Smooth muscle cell (in vitro differentiated cells): ENCODE measurements around the gene MMS19. TPM values are rescaled to one million over a fixed set of nuclear protein-coding genes. Genes with fewer than 3 reads are reported as not detected.
"Not testable (repeated sequence)": the region's sequence is repeated elsewhere in the genome, so short reads cannot be mapped to it uniquely, and the experiment has no call there.

ENCODE experiments used
- DNase-seq: peaks from one replicate; lab custom pipeline; 2025; ENCODE audit not compliant: unreplicated experiment; lab: John Stamatoyannopoulos, UW
- H2AFZ ChIP-seq: fragments of 200-600 bp; sonication (generic); 2 replicates; pipeline ENCODE4 v1.6.0; 2016; ENCODE audit warnings: antibody characterized with exemption, low read depth, mild to moderate bottlenecking
- H3F3A ChIP-seq: fragments of 200-600 bp; sonication (generic); 2 replicates; pipeline ENCODE4 v1.6.0; 2017; ENCODE audit warnings: antibody characterized with exemption, low read depth
- H3K27ac ChIP-seq: fragments of 200-600 bp; sonication (generic); 2 replicates; pipeline ENCODE4 v1.5.1; 2016; ENCODE audit warnings: low read depth, mild to moderate bottlenecking
- H3K27me3 ChIP-seq: fragments of 200-600 bp; sonication (generic); 2 replicates; pipeline ENCODE4 v1.6.1; 2016; ENCODE audit warnings: low read depth, mild to moderate bottlenecking
- H3K36me3 ChIP-seq: fragments of 200-600 bp; sonication (generic); 2 replicates; pipeline ENCODE4 v1.5.1; 2016; ENCODE audit warnings: low read depth
- H3K4me1 ChIP-seq: fragments of 200-600 bp; sonication (generic); 2 replicates; pipeline ENCODE4 v1.5.1; 2016; ENCODE audit warnings: low read depth
- H3K4me2 ChIP-seq: fragments of 200-600 bp; sonication (generic); 2 replicates; pipeline ENCODE4 v1.6.0; 2016; ENCODE audit warnings: mild to moderate bottlenecking
- H3K4me3 ChIP-seq: fragments of 200-600 bp; sonication (generic); 2 replicates; pipeline ENCODE4 v1.5.1; 2016; ENCODE audit warnings: mild to moderate bottlenecking
- H3K79me2 ChIP-seq: fragments of 200-600 bp; sonication (generic); 2 replicates; pipeline ENCODE4 v1.6.0; 2016; ENCODE audit warnings: low read depth, mild to moderate bottlenecking
- H3K9ac ChIP-seq: fragments of 200-600 bp; sonication (generic); 2 replicates; pipeline ENCODE4 v1.6.0; 2016; ENCODE audit warnings: low read depth
- H3K9me3 ChIP-seq: fragments of 200-600 bp; sonication (generic); replicated peaks from 2 replicates; pipeline ENCODE4 v1.5.1; 2016; ENCODE audit warnings: low read depth
- H4K20me1 ChIP-seq: fragments of 200-600 bp; sonication (generic); 2 replicates; pipeline ENCODE4 v1.6.0; 2016; ENCODE audit warnings: low read depth
- WGBS: methylation state at CpG from one replicate; pipeline ENCODE4 v1.1.7; 2016; ENCODE audit warnings: low lambda C conversion rate; 5-methylcytosine and 5-hydroxymethylcytosine counted together
- polyA plus RNA-seq: library from polyadenylated mRNA; unstranded; fragments of >200 nt; fragmentation: Nextera tagmentation; extraction: Ambion mirVana; gene quantifications from 2 replicates; pipeline ENCODE4 v1.2.1, GENCODE V29; 2016
- total RNA-seq: library from RNA; depleted of rRNA; stranded (reverse); fragments of >200 nt; gene quantifications from 2 replicates; pipeline ENCODE4 v1.2.3, GENCODE V29; 2014
- TF ChIP-seq, protein P1 (sequence below): fragments of 200-600 bp; sonication (generic); IDR thresholded peaks from 2 replicates; pipeline ENCODE4 v1.5.1; 2017; ENCODE audit warnings: borderline replicate concordance, mild to moderate bottlenecking, antibody characterized with exemption; ENCODE audit not compliant: insufficient read depth, poor library complexity, severe bottlenecking

The MMS19 gene
- total and polyA plus RNA-seq, 2 experiments from 2014 or later, result 76.8 to 97.9 TPM

DNA sequence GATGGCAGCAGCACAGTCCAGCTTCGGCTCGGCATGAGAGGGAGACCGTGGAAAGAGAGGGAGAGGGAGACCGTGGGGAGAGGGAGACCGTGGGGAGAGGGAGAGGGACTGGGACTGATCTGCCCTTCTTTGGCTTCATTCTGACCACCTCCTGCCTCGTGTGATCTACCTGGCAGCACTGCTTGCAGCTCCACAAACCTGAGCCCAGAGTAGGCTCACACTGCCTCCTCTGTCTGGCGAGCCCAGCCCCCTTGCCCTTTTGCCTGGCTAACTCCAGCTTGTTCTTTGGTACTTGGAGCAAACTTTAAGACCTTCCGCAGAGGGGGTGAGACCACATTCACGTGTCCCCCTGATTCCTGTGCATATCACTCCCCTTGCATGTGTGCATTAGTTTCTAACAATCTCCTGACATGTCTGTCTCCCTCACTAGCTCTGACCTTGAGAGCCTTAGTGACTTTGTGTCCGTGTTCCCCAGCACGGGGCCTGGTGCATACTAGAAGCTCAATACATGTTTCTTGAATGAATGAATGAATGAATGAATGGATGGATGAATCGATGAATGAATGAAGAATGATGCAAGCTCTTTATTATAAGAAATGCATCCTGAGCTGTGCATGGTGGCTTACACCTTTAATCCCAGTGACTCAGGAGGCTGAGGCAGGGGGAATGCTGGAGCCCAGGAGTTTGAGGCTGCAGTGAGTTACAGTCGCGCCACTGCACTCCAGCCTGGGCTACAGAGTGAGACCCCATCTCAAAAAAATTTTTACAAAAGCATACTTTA, 31.7 kb upstream of the MMS19 start:
- Histone ChIP-seq H3K27ac (no peak overlapping the region), H3F3A (peaks cover 3% of the 10 kb centered on the region), H4K20me1 (peaks cover 37% of the 10 kb centered on the region), H3K36me3 (no peaks in the 10 kb centered on the region), H3K79me2 (peaks cover 44% of the 10 kb centered on the region), H3K9ac (no peak overlapping the region), H2AFZ (no peak overlapping the region), H3K4me3 (no peak overlapping the region), H3K9me3 (no peaks in the 10 kb centered on the region), H3K4me1 (no peaks in the 10 kb centered on the region), H3K27me3 (no peaks in the 10 kb centered on the region), H3K4me2 (no peak overlapping the region)
- WGBS, result 94% methylated on average over 10 of the region's 14 CpGs
- TF ChIP-seq, protein P1, sequence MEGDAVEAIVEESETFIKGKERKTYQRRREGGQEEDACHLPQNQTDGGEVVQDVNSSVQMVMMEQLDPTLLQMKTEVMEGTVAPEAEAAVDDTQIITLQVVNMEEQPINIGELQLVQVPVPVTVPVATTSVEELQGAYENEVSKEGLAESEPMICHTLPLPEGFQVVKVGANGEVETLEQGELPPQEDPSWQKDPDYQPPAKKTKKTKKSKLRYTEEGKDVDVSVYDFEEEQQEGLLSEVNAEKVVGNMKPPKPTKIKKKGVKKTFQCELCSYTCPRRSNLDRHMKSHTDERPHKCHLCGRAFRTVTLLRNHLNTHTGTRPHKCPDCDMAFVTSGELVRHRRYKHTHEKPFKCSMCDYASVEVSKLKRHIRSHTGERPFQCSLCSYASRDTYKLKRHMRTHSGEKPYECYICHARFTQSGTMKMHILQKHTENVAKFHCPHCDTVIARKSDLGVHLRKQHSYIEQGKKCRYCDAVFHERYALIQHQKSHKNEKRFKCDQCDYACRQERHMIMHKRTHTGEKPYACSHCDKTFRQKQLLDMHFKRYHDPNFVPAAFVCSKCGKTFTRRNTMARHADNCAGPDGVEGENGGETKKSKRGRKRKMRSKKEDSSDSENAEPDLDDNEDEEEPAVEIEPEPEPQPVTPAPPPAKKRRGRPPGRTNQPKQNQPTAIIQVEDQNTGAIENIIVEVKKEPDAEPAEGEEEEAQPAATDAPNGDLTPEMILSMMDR, result no peak
- DNase-seq, result no peak

DNA sequence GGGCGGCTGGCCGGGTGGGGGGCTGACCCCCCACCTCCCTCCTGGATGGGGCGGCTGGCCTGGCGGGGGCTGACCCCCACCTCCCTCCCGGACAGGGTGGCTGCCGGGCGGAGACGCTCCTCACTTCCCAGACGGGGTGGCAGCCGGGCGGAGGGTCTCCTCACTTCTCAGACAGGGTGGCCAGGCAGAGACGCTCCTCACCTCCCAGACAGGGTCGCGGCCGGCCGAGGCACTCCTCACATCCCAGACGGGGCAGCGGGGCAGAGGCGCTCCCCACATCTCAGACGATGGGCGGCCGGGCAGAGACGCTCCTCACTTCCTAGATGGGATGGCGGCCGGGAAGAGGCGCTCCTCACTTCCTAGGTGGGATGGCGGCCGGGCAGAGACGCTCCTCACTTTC, 30.7 kb upstream of the MMS19 start:
- WGBS, result over 99% methylated on average over 15 of the region's 29 CpGs

DNA sequence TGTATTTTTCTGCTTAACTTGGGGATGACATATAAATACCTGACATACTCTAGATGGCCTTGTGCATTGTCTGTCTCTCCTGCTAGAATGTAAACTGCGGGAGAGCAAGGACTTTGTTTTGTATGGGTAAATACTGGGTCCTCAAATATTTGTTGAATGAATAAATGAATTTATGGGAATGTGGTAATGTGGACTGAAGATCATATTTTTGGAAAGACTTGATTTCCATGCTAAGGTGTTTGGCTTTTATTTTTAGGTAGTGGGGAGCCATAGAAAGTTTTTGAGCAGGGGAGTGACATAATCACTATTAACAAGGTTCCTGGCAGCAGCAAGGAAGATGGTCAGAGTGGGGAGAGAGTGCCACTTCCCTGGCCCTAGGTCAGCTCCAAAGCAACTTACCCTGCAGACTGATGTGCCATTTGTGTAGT, 27.5 kb upstream of the MMS19 start:
- 89% methylated on average over 1 of the region's 1 CpG for WGBS
- no peaks in the 10 kb centered on the region for H3K9me3 ChIP-seq
- H3K27me3 ChIP-seq, result no peaks in the 10 kb centered on the region
- H3K4me1 ChIP-seq, result no peaks in the 10 kb centered on the region
- H3K9ac ChIP-seq, result no peak overlapping the region
- no peaks in the 10 kb centered on the region for H3K36me3 ChIP-seq
- no peak overlapping the region for H3K4me2 ChIP-seq
- no peak overlapping the region for H2AFZ ChIP-seq
- H4K20me1 ChIP-seq, result peaks cover 71% of the 10 kb centered on the region
- peaks cover 62% of the 10 kb centered on the region for H3K79me2 ChIP-seq
- TF ChIP-seq, protein P1, result no peak
- H3K4me3 ChIP-seq, result no peak overlapping the region
- no peak overlapping the region for H3K27ac ChIP-seq
- DNase-seq, result no peak
- H3F3A ChIP-seq, result no peaks in the 10 kb centered on the region

More for the DNA sequence above, 30.7 kb upstream of the MMS19 start:
- H3K79me2 ChIP-seq, result peaks cover 49% of the 10 kb centered on the region
- not testable (repeated sequence) for H3K9ac ChIP-seq, H3K9me3 ChIP-seq, H3K4me3 ChIP-seq, H3K27me3 ChIP-seq, H3K4me2 ChIP-seq, DNase-seq, H2AFZ ChIP-seq, H3K27ac ChIP-seq, H3F3A ChIP-seq, H3K36me3 ChIP-seq, H3K4me1 ChIP-seq
- peaks cover 47% of the 10 kb centered on the region for H4K20me1 ChIP-seq

DNA sequence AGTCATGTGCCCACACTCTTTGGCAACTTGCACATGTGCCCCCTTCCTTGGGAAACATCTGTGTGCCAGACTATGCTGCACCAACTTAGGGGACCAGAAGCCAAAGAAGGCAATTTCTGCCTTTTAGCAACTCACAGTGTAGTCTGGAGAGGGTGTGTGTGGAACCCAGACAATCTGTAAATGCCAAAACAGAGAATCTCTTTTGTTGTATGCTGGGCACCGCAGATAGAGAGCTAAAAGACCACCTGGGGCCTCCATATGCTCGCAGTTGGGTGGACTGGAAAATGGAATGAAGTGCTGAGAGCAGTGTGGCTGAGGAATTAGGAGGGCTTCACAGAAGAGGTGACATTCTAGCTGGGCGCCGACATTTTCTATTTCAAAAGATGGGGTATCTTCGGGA, 26.9 kb upstream of the MMS19 start:
- TF ChIP-seq, protein P1, result no peak
- Histone ChIP-seq H3K36me3 (no peaks in the 10 kb centered on the region), H3K79me2 (peaks cover 63% of the 10 kb centered on the region), H3K4me2 (no peak overlapping the region), H4K20me1 (peaks cover 72% of the 10 kb centered on the region), H3K4me3 (no peak overlapping the region), H3F3A (no peaks in the 10 kb centered on the region), H3K9ac (no peak overlapping the region), H3K9me3 (no peaks in the 10 kb centered on the region), H3K4me1 (no peaks in the 10 kb centered on the region), H3K27me3 (no peaks in the 10 kb centered on the region), H3K27ac (no peak overlapping the region), H2AFZ (no peak overlapping the region)
- WGBS, result 95% methylated on average over 5 of the region's 5 CpGs
- DNase-seq, result no peak
